GM10847 (cell line): ENCODE measurements around the gene TMEM203.

ENCODE experiments used
- POLR2A ChIP-seq: IDR thresholded peaks from 2 replicates; pipeline ENCODE4 v1.6.1; 2011; ENCODE audit not compliant: insufficient read length; ENCODE audit errors: extremely low read depth

The TMEM203 gene, protein sequence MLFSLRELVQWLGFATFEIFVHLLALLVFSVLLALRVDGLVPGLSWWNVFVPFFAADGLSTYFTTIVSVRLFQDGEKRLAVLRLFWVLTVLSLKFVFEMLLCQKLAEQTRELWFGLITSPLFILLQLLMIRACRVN

GRCh38 chr9:137205126-137206069 is at the start of gene TMEM203, which contains the start of gene NDOR1:
TSS of gene TMEM203 (minus strand) at chr9:137205648. CDS start at chr9:137205414, 234 bp downstream.
TSS of gene NDOR1 (plus strand) at chr9:137205700. CDS start at chr9:137205778, 78 bp downstream.
- TF ChIP-seq POLR2A, result peak; percentile 90

DNA sequence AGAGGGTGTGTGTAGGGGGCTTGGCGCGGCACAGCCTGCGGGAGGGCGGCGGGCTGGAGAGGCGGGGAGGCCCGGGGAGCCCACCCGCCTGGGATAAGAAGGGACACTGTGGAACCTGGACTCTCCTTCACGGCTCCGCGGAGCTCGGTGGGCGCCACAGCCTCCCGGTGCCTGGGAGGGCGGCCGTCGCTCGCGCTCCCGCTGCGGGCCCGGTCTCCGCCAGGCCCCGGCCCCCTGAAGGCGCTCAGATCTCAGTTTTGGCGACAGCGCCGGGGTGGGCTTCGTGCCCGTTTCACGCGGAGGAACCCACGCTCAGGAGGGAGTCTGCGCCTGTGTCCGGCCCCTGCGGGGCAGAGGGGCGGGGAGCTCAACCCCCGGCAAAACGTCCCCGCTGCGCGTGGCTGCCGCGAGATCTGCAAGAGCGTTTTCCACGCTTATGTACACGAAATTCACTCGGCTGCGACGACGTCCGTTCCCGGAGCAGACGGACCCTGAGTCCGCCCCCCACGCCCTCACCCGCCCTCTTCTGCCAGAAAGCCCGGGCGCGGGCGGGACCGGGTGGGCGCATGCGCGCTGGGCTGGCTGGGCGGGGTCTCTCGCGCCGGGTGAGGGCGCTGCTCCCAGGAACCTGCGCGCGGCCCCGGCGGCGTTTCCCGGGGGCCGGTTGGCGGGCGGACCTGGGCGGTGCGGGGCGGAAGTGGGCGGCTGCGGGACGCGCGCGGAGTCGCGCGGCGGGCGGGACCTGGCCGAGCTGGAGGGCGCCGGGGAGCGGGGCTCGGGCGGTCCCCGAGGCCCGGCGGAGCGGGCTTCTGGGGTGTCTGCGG is 49.4 kb upstream of the TMEM203 start, which contains the start of gene NELFB:
Gene NELFB, plus strand, starts transcription at position 704 of the 824 bp plus-strand sequence.
- TF ChIP-seq POLR2A, result peak; percentile 72

- TF ChIP-seq POLR2A, result no peak
These were observed 48.5 kb upstream of the TMEM203 start for GRCh38 chr9:137253717-137254623.

GRCh38 chr9:137252555-137253506 is 47.4 kb upstream of the TMEM203 start:
- TF ChIP-seq POLR2A, result no peak

DNA sequence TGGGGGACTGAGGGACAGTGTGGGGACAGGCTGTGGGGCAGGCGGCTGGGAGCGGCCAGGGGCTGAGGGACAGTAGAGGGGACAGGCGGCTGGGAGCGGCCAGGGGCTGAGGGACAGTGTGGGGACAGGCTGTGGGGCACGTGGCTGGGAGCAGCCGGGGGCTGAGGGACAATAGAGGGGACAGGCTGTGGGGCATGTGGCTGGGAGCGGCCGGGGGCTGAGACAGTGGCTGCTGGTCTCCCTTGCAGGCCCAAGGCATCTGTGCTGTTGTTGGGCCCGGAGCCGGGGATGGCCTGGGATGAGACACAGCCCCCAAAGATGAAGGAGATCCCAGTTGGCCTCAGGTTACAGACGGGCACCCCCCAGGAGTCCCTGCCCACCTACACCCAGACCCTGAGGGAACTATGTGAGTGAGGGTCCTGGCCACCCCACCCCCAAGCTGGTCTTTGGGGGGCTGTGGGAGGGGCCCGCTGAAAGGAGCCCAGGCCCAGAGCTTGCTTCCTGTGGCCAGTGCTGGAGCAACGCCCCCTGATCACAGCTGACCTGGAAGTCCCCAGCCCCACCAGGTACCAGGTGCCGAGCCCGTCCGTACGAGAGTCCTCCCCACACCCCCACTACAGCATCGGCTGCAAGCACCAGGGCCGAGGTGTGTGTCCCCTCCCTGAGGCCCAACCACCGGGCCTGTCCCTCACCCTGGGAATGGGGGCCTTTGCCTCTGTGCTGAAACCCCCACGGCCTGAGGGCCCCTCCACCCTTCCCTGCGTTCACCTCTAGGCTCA is 46.2 kb upstream of the TMEM203 start:
- no peak for TF ChIP-seq POLR2A

GRCh38 chr9:137251194-137251461 is 45.7 kb upstream of the TMEM203 start, which contains the start of gene STPG3:
TSS of gene STPG3 (plus strand) at chr9:137251286. CDS start at chr9:137251287, 1 bp downstream.
- no peak for TF ChIP-seq POLR2A

GRCh38 chr9:137250329-137251193 is 45.1 kb upstream of the TMEM203 start:
- TF ChIP-seq POLR2A, result no peak

DNA sequence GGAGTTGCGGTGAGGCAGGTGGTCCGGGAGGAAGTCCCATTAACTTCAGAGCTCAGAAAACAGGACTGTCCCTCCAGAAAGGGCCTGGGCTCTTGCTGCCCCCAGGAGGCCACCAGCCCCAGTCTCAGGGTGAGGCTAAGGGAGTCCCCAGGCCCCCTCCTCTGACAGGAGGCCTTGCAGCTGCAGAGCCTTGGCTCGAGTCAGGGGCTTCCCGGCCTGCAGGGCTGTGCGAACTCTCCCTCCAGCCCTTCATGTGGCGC is 42.4 kb upstream of the TMEM203 start:
- TF ChIP-seq POLR2A, result no peak

- TF ChIP-seq POLR2A, result no peak
These were observed 41.9 kb upstream of the TMEM203 start for GRCh38 chr9:137247135-137247915.

DNA sequence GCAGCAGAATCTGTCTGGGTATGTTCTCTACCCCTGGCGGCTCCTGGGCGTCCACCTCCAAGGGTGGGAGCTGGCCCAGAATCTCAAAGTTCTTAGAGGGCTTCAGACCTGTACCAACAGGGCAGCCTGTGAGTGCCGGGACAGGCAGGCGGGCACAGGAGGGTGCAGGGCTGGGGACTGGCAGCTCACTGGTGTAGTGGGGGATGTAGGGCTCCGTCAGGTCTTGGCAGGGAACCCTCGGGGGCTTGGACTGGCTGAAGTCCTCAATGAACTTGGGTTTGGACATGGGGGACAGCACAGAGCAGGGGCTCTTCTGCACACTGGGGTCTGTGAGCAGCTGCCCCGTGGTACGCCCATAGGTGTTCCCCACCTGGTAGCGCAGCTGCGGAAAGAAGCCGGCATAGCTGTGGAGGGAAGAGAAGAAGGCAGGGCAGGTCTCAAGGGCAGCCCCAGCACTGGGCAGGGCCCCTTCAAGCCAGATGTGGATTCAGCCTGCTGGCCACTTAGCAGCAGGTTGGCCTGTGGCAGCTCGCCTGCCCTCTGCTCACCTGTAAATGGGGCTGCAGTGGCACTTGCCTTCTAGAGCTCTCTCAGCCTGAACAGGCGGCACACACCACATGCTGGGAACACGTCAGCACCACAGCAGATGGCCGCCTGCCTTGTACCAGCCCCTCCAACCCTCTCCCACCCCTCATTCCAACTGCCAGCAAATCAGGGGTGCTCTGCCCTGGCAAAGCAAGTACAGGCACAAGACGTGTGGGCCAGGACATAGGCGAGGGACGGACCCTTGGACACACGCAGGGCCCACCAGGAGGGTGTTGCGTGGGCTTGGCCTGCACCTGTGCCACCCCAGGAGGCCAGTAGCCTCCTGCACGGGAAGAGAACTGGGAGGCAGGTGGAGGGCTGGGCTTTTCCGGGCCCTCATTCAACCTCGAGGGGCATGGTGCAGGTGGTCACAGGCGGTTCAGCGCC is 40.3 kb upstream of the TMEM203 start:
- no peak for TF ChIP-seq POLR2A
